GM12878 (cell line): ENCODE results near the gene MRPL50. TPM values are rescaled to one million over a fixed set of nuclear protein-coding genes. Genes with fewer than 3 reads are reported as not detected.

Experiments
- ATAC-seq: fragments of 200-7000 bp; cut with Tn5 transposase; 3 replicates; pipeline ENCODE4 v1.9.1; 2020; ENCODE audit warnings: mild to moderate bottlenecking, moderate library complexity
- BruUV-seq: library from RNA; stranded (reverse); fragments of 400-500 nt; replicated peaks from 2 replicates; lab custom pipeline; 2021; lab: Mats Ljungman, UMichigan
- CTCF ChIA-PET: fragments of 300-600 bp; sonication (Branson Sonifier 250); formaldehyde crosslinking; extraction: SDS; loops from one replicate; lab custom pipeline; 2021; ENCODE audit warnings: inconsistent platforms; lab: Yijun Ruan, JAX
- POLR2A ChIA-PET: fragments of 350-600 bp; formaldehyde crosslinking; extraction: SDS; loops from one replicate; lab custom pipeline; 2021; ENCODE audit warnings: inconsistent platforms; lab: Charles Lee
- RAD21 ChIA-PET: fragments of 300-600 bp; sonication (Branson Sonifier 250); formaldehyde crosslinking; loops from one replicate; lab custom pipeline; 2023; ENCODE audit warnings: antibody characterized with exemption; ENCODE audit not compliant: unreplicated experiment; lab: Charles Lee
- SMC1A ChIA-PET: fragments of 300-600 bp; sonication (Branson Sonifier 250); formaldehyde crosslinking; loops from one replicate; lab custom pipeline; 2023; ENCODE audit not compliant: unreplicated experiment, uncharacterized antibody; lab: Charles Lee
- DNase-seq: peaks from one replicate; pipeline ENCODE4 v3.0.0-alpha.2; 2011; ENCODE audit warnings: low read depth, low spot score
- FAIRE-seq: peaks from 3 replicates; lab custom pipeline; 2011; peaks lifted over from hg19 to GRCh38; lab: Jason Lieb, UNC
- H2AFZ ChIP-seq: 2 replicates; pipeline ENCODE4 v1.6.0; 2011; ENCODE audit warnings: low read depth, low read length, control low read depth; ENCODE audit not compliant: control insufficient read depth
- H3K27ac ChIP-seq: 2 replicates; pipeline ENCODE4 v1.5.1; 2011; ENCODE audit warnings: control low read depth; ENCODE audit not compliant: control insufficient read depth, insufficient read depth
- H3K27me3 ChIP-seq, 2 experiments: replicated peaks in 1 of 2; 2 replicates each; pipeline versions ENCODE4 v1.6.0 to v1.6.1; 2011; ENCODE audit warnings: low read length in 1 of 2; ENCODE audit not compliant: control insufficient read depth in 2 of 2, insufficient read depth in 2 of 2
- H3K36me3 ChIP-seq, 2 experiments: 2 replicates each; pipeline ENCODE4 v1.5.1; 2011; ENCODE audit warnings: low read length in 1 of 2; ENCODE audit not compliant: control insufficient read depth in 2 of 2, insufficient read depth in 2 of 2
- H3K4me1 ChIP-seq: 2 replicates; pipeline ENCODE4 v1.6.1; 2011; ENCODE audit warnings: mild to moderate bottlenecking, low read length, moderate library complexity, mixed read lengths; ENCODE audit not compliant: control insufficient read depth, insufficient read depth
- H3K4me2 ChIP-seq: 2 replicates; pipeline ENCODE4 v1.6.0; 2011; ENCODE audit warnings: control low read depth; ENCODE audit not compliant: control insufficient read depth, insufficient read depth
- H3K4me3 ChIP-seq: fragments of 200-600 bp; sonication (generic); 2 replicates; pipeline ENCODE4 v1.5.1; 2016
- H3K79me2 ChIP-seq: 2 replicates; pipeline ENCODE4 v1.6.0; 2011; ENCODE audit warnings: low read length; ENCODE audit not compliant: control insufficient read depth, insufficient read depth
- H3K9ac ChIP-seq: 2 replicates; pipeline ENCODE4 v1.8.0; 2011; ENCODE audit warnings: low read length, control low read depth, mixed read lengths; ENCODE audit not compliant: control insufficient read depth, insufficient read depth
- H3K9me3 ChIP-seq: replicated peaks from 3 replicates; pipeline ENCODE4 v1.5.1; 2011; ENCODE audit warnings: mild to moderate bottlenecking, low read length; ENCODE audit not compliant: control insufficient read depth, insufficient read depth
- H4K20me1 ChIP-seq: 2 replicates; pipeline ENCODE4 v1.6.0; 2011; ENCODE audit not compliant: control insufficient read depth, insufficient read depth
- ATF7 ChIP-seq: fragments of 450-650 bp; IDR thresholded peaks from 2 replicates; pipeline ENCODE4 v1.6.1; 2016; ENCODE audit warnings: low read depth, mild to moderate bottlenecking
- CHD2 ChIP-seq: IDR thresholded peaks from 2 replicates; pipeline ENCODE4 v1.6.1; 2011; ENCODE audit warnings: low read depth, low read length, improper control_type of control experiment, borderline replicate concordance
- ESRRA ChIP-seq: IDR thresholded peaks from 2 replicates; pipeline ENCODE4 v1.6.1; 2012; ENCODE audit warnings: mild to moderate bottlenecking, low read length, improper control_type of control experiment
- ETV6 ChIP-seq, 2 experiments: fragments of 450-650 bp in 1 of 2; IDR thresholded peaks in 1 of 2; conservative IDR thresholded peaks in 1 of 2; 2 replicates each; pipeline ENCODE4 v1.6.1; 2014; ENCODE audit warnings: antibody characterized with exemption in 1 of 2, borderline replicate concordance in 1 of 2, low read depth in 1 of 2, mild to moderate bottlenecking in 1 of 2, moderate library complexity in 1 of 2
- GABPA ChIP-seq: IDR thresholded peaks from 2 replicates; pipeline ENCODE4 v1.6.1; 2014; ENCODE audit warnings: antibody characterized with exemption, low read depth, mild to moderate bottlenecking, inconsistent platforms
- KAT2A ChIP-seq: conservative IDR thresholded peaks from 2 replicates; pipeline ENCODE4 v1.6.1; 2011; ENCODE audit warnings: low read depth, low read length; ENCODE audit not compliant: control insufficient read depth
- KLF5 ChIP-seq: fragments of 450-650 bp; IDR thresholded peaks from 2 replicates; pipeline ENCODE4 v1.6.1; 2014; ENCODE audit warnings: mild to moderate bottlenecking; ENCODE audit not compliant: partially characterized antibody
- NR2C1 ChIP-seq: fragments of 450-650 bp; IDR thresholded peaks from 2 replicates; pipeline ENCODE4 v1.6.1; 2017; ENCODE audit warnings: antibody characterized with exemption, mild to moderate bottlenecking, moderate library complexity
- NRF1 ChIP-seq: conservative IDR thresholded peaks from 2 replicates; pipeline ENCODE4 v1.6.1; 2011; ENCODE audit warnings: mild to moderate bottlenecking, low read depth, low read length, improper control_type of control experiment
- PAX5 ChIP-seq: IDR thresholded peaks from 2 replicates; pipeline ENCODE4 v1.6.1; 2011; ENCODE audit warnings: low read depth, low read length, borderline replicate concordance
- RFX5 ChIP-seq: IDR thresholded peaks from 2 replicates; pipeline ENCODE4 v1.6.1; 2011; ENCODE audit warnings: low read depth, low read length, improper control_type of control experiment
- SMC3 ChIP-seq: IDR thresholded peaks from 2 replicates; pipeline ENCODE4 v1.6.1; 2011; ENCODE audit warnings: low read length, improper control_type of control experiment, borderline replicate concordance
- SP1 ChIP-seq: IDR thresholded peaks from one replicate; pipeline ENCODE4 v1.6.1; 2011; ENCODE audit warnings: low read depth, low read length
- SPI1 ChIP-seq: IDR thresholded peaks from 2 replicates; pipeline ENCODE4 v1.6.1; 2011; ENCODE audit warnings: low read depth, mild to moderate bottlenecking, low read length, moderate library complexity, borderline replicate concordance; ENCODE audit not compliant: insufficient read depth
- STAT3 ChIP-seq: IDR thresholded peaks from 2 replicates; pipeline ENCODE4 v1.6.1; 2011; ENCODE audit warnings: low read depth, low read length, improper control_type of control experiment
- WGBS: methylation state at CpG from one replicate; pipeline ENCODE4 v1.1.6; 2016; ENCODE audit warnings: low lambda C conversion rate; ENCODE audit not compliant: insufficient replicate concordance, insufficient coverage; ENCODE audit errors: missing lambda C conversion rate; 5-methylcytosine and 5-hydroxymethylcytosine counted together
- in situ Hi-C: fragments of 300-500 bp; cut with MboI; formaldehyde crosslinking; loops from 9 replicates; pipeline ENCODE4 v1.14.3; 2018; ENCODE audit warnings: mixed read lengths
- intact Hi-C: fragments of 100-400 bp; cut with micrococcal nuclease; formaldehyde crosslinking; loops from one replicate; pipeline ENCODE4 v1.14.2; 2022; ENCODE audit not compliant: unreplicated experiment
- polyA plus RNA-seq, 11 experiments: library from polyadenylated mRNA; depleted of rRNA in 4 of 11; unstranded in 6 of 11; stranded (reverse) in 5 of 11; fragments of >200 nt; fragmentation: Nextera tagmentation in 4 of 11; fragmentation: Illumina TruSeq in 1 of 11; extraction: Ambion mirVana in 4 of 11; extraction: Trizol in 1 of 11; gene quantifications; 1 replicate in 1 of 11; 2 replicates in 10 of 11; pipeline versions ENCODE4 v1.2.1 to v1.2.3, GENCODE V29; 2011 to 2016; ENCODE audit warnings: inconsistent platforms in 2 of 11, missing spikeins in 2 of 11, low read depth in 1 of 11
- total RNA-seq, 4 experiments: library from RNA; depleted of rRNA in 3 of 4; stranded (reverse); fragments of >200 nt in 3 of 4; fragmentation: Illumina TruSeq in 1 of 4; extraction: Trizol in 1 of 4; gene quantifications; 2 replicates each; pipeline versions ENCODE4 v1.2.1 to v1.2.3, GENCODE V29; 2013 to 2021
- TF ChIP-seq, protein P1 (sequence below): IDR thresholded peaks from 2 replicates; pipeline ENCODE4 v1.6.1; 2012; ENCODE audit warnings: low read depth, low read length, improper control_type of control experiment
- TF ChIP-seq, protein P2 (sequence below): fragments of 450-650 bp; conservative IDR thresholded peaks from 2 replicates; pipeline ENCODE4 v1.6.1; 2017; ENCODE audit warnings: mild to moderate bottlenecking, moderate library complexity
- TF ChIP-seq, protein P3 (sequence below): fragments of 450-650 bp; formaldehyde crosslinking; IDR thresholded peaks from 2 replicates; pipeline ENCODE4 v1.4.0; 2022; ENCODE audit warnings: mild to moderate bottlenecking, moderate library complexity

MRPL50 gene
- total and polyA plus RNA-seq, 10 of the 15 experiments (the other 5 are each of a cell fraction or from before 2014, with no cell fraction given): 12.8 to 79.4 (median 27.9) TPM

DNA sequence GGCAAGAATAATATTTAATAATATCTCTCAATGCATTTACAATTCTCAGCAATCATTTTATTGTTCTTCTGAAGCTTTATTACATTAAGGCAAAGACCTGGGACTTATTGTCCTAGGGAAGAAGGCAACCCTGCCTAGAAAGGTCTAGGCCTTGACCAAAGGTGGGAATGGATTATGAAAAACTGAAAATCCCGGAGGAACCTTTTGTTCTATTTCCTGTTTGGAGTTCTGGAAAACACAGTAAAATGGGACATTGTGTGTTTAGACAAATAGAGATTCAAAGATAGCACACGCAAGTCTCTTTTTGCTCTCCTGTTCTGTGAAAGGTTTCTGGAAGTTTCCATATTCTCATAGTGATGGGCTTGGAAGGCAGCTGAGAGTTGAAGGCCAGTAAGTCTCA lies 44.7 kb downstream of the MRPL50 start:
- SMC1A ChIA-PET: no interaction called here
- no peak overlapping the region for H3K9ac ChIP-seq
- no peaks in the 10 kb centered on the region for H3K36me3 ChIP-seq
- no peak overlapping the region for H3K27ac ChIP-seq
- no peaks in the 10 kb centered on the region for H4K20me1 ChIP-seq
- intact Hi-C loops: no loop called here
- 0% methylated on average over 2 of the region's 2 CpGs for WGBS
- H3K4me1 ChIP-seq: no peaks in the 10 kb centered on the region
- RAD21 ChIA-PET: no interaction called here
- BruUV-seq: no TSS peak
- TF ChIP-seq, protein P1, sequence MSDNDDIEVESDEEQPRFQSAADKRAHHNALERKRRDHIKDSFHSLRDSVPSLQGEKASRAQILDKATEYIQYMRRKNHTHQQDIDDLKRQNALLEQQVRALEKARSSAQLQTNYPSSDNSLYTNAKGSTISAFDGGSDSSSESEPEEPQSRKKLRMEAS: no peak
- TF ChIP-seq ETV6 (conservative IDR thresholded peaks at IDR 0.05 in 1 of 2, IDR thresholded peaks at IDR 0.05 in 1 of 2; ENCODE audit: borderline replicate concordance in 1 of 2, low read depth in 1 of 2): no peak
- no peak for TF ChIP-seq KLF5
- TF ChIP-seq, protein P2, sequence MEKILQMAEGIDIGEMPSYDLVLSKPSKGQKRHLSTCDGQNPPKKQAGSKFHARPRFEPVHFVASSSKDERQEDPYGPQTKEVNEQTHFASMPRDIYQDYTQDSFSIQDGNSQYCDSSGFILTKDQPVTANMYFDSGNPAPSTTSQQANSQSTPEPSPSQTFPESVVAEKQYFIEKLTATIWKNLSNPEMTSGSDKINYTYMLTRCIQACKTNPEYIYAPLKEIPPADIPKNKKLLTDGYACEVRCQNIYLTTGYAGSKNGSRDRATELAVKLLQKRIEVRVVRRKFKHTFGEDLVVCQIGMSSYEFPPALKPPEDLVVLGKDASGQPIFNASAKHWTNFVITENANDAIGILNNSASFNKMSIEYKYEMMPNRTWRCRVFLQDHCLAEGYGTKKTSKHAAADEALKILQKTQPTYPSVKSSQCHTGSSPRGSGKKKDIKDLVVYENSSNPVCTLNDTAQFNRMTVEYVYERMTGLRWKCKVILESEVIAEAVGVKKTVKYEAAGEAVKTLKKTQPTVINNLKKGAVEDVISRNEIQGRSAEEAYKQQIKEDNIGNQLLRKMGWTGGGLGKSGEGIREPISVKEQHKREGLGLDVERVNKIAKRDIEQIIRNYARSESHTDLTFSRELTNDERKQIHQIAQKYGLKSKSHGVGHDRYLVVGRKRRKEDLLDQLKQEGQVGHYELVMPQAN: no peak
- no peak for TF ChIP-seq SMC3
- no peak for TF ChIP-seq SPI1
- no peak for TF ChIP-seq NR2C1
- TF ChIP-seq RFX5: no peak
- no peak for TF ChIP-seq ESRRA
- TF ChIP-seq KAT2A: no peak
- no peak for TF ChIP-seq CHD2
- TF ChIP-seq PAX5: no peak
- TF ChIP-seq NRF1: no peak
- no peak for TF ChIP-seq ATF7
- no peak for TF ChIP-seq GABPA
- no peak for TF ChIP-seq STAT3
- no peak for TF ChIP-seq SP1
- TF ChIP-seq, protein P3, sequence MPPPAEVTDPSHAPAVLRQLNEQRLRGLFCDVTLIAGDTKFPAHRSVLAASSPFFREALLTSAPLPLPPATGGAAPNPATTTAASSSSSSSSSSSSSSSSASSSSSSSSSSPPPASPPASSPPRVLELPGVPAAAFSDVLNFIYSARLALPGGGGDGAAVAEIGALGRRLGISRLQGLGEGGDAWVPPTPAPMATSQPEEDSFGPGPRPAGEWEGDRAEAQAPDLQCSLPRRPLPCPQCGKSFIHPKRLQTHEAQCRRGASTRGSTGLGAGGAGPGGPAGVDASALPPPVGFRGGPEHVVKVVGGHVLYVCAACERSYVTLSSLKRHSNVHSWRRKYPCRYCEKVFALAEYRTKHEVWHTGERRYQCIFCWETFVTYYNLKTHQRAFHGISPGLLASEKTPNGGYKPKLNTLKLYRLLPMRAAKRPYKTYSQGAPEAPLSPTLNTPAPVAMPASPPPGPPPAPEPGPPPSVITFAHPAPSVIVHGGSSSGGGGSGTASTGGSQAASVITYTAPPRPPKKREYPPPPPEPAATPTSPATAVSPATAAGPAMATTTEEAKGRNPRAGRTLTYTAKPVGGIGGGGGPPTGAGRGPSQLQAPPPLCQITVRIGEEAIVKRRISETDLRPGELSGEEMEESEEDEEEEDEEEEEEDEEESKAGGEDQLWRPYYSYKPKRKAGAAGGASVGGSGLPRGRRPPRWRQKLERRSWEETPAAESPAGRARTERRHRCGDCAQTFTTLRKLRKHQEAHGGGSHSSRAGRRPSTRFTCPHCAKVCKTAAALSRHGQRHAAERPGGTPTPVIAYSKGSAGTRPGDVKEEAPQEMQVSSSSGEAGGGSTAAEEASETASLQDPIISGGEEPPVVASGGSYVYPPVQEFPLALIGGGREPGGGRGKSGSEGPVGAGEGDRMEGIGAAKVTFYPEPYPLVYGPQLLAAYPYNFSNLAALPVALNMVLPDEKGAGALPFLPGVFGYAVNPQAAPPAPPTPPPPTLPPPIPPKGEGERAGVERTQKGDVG (CRISPR knock-in tag): no peak
- TF ChIP-seq, all 136 proteins: peak for 0
- Histone ChIP-seq H3K27me3 (no peaks in the 10 kb centered on the region), H3K4me3 (no peak overlapping the region), H3K79me2 (no peaks in the 10 kb centered on the region), H3K4me2 (no peak overlapping the region), H2AFZ (no peak overlapping the region), H3K9me3 (no peaks in the 10 kb centered on the region)
- in situ Hi-C loops: no loop called here
- ChIA-PET POLR2A (no interaction called here), CTCF (no interaction called here)
- DNase-seq: no peak
- no peak for FAIRE-seq
- ATAC-seq: no peak
